SK-N-SH treated with all-trans-retinoic acid at 6 μM for 48 hours (cell line): Measurements from ENCODE around the gene ZBTB46.

Experiments
- ATAC-seq: fragments of 200-7000 bp; cut with Tn5 transposase; 3 replicates; pipeline ENCODE4 v1.9.1; 2020; ENCODE audit warnings: mild to moderate bottlenecking, moderate library complexity
- ARNTL ChIP-seq: fragments of 450-650 bp; formaldehyde crosslinking; IDR thresholded peaks from 2 replicates; pipeline ENCODE4 v1.5.0; 2020; ENCODE audit warnings: low read depth, mild to moderate bottlenecking, moderate library complexity, borderline replicate concordance
- BACH2 ChIP-seq: fragments of 250-450 bp; sonication (Bioruptor Pico); IDR thresholded peaks from 2 replicates; pipeline ENCODE4 v1.9.0; 2021; ENCODE audit warnings: mild to moderate bottlenecking, borderline replicate concordance
- CREB5 ChIP-seq: fragments of 250-450 bp; sonication (Bioruptor Pico); IDR thresholded peaks from 2 replicates; pipeline ENCODE4 v1.5.1; 2020; ENCODE audit warnings: low read depth, mild to moderate bottlenecking, moderate library complexity
- CSDC2 ChIP-seq: fragments of 250-450 bp; sonication (Bioruptor Pico); IDR thresholded peaks from 2 replicates; pipeline ENCODE4 v1.5.0; 2020; ENCODE audit warnings: mild to moderate bottlenecking, moderate library complexity
- CSRNP3 ChIP-seq: fragments of 250-450 bp; sonication (Bioruptor Pico); IDR thresholded peaks from 2 replicates; pipeline ENCODE4 v1.5.1; 2021; ENCODE audit warnings: mild to moderate bottlenecking, moderate library complexity
- ESRRG ChIP-seq: fragments of 250-450 bp; sonication (Bioruptor Pico); IDR thresholded peaks from 2 replicates; pipeline ENCODE4 v1.6.1; 2021; ENCODE audit warnings: mild to moderate bottlenecking
- GLIS3 ChIP-seq: fragments of 250-450 bp; sonication (Bioruptor Pico); IDR thresholded peaks from 2 replicates; pipeline ENCODE4 v1.5.0; 2020; ENCODE audit warnings: mild to moderate bottlenecking, moderate library complexity
- ISL1 ChIP-seq: fragments of 250-450 bp; sonication (Bioruptor Pico); IDR thresholded peaks from 2 replicates; pipeline ENCODE4 v2.1.2; 2022; ENCODE audit warnings: mild to moderate bottlenecking, moderate library complexity
- OSR1 ChIP-seq: fragments of 250-450 bp; sonication (Bioruptor Pico); IDR thresholded peaks from 2 replicates; pipeline ENCODE4 v1.8.0; 2022; ENCODE audit warnings: moderate library complexity, mild to moderate bottlenecking, inconsistent platforms
- PPARA ChIP-seq: fragments of 250-450 bp; sonication (Bioruptor Pico); IDR thresholded peaks from 2 replicates; pipeline ENCODE4 v1.5.0; 2020; ENCODE audit warnings: mild to moderate bottlenecking, borderline replicate concordance
- SNAI2 ChIP-seq: fragments of 250-450 bp; sonication (Bioruptor Pico); IDR thresholded peaks from 2 replicates; pipeline ENCODE4 v1.5.0; 2020; ENCODE audit warnings: mild to moderate bottlenecking, moderate library complexity
- ZC3H10 ChIP-seq: fragments of 250-450 bp; sonication (Bioruptor Pico); IDR thresholded peaks from 2 replicates; pipeline ENCODE4 v1.5.1; 2021; ENCODE audit warnings: mild to moderate bottlenecking, moderate library complexity
- ZFP3 ChIP-seq: fragments of 250-450 bp; sonication (Bioruptor Pico); IDR thresholded peaks from 2 replicates; pipeline ENCODE4 v1.5.0; 2020; ENCODE audit warnings: mild to moderate bottlenecking, moderate library complexity
- ZFP30 ChIP-seq: fragments of 450-650 bp; formaldehyde crosslinking; IDR thresholded peaks from 2 replicates; pipeline ENCODE4 v1.5.0; 2022; ENCODE audit warnings: mild to moderate bottlenecking, moderate library complexity
- ZNF8 ChIP-seq: fragments of 450-650 bp; formaldehyde crosslinking; IDR thresholded peaks from 2 replicates; pipeline ENCODE4 v1.5.0; 2020; ENCODE audit warnings: mild to moderate bottlenecking, moderate library complexity
- TF ChIP-seq, protein P1 (sequence below): fragments of 250-450 bp; sonication (Bioruptor Pico); IDR thresholded peaks from 2 replicates; pipeline ENCODE4 v1.8.0; 2021; ENCODE audit warnings: low read depth, mild to moderate bottlenecking, moderate library complexity, borderline replicate concordance
- TF ChIP-seq, protein P2 (sequence below): fragments of 250-450 bp; sonication (Bioruptor Pico); IDR thresholded peaks from 2 replicates; pipeline ENCODE4 v1.8.0; 2020; ENCODE audit warnings: mild to moderate bottlenecking, moderate library complexity, borderline replicate concordance
- TF ChIP-seq, protein P3 (sequence below): fragments of 250-450 bp; sonication (Bioruptor Pico); IDR thresholded peaks from 2 replicates; pipeline ENCODE4 v1.5.0; 2020; ENCODE audit warnings: mild to moderate bottlenecking, moderate library complexity

The ZBTB46 gene

GRCh38 chr20:63751471-63752271 lies 79.4 kb downstream of the ZBTB46 start (continued):
- TF ChIP-seq, protein P1, sequence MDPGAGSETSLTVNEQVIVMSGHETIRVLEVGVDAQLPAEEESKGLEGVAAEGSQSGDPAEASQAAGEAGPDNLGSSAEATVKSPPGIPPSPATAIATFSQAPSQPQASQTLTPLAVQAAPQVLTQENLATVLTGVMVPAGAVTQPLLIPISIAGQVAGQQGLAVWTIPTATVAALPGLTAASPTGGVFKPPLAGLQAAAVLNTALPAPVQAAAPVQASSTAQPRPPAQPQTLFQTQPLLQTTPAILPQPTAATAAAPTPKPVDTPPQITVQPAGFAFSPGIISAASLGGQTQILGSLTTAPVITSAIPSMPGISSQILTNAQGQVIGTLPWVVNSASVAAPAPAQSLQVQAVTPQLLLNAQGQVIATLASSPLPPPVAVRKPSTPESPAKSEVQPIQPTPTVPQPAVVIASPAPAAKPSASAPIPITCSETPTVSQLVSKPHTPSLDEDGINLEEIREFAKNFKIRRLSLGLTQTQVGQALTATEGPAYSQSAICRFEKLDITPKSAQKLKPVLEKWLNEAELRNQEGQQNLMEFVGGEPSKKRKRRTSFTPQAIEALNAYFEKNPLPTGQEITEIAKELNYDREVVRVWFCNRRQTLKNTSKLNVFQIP (CRISPR knock-in tag): no peak
- TF ChIP-seq CSDC2 (CRISPR knock-in tag) (no peak), CSRNP3 (CRISPR knock-in tag) (no peak), CREB5 (CRISPR knock-in tag) (no peak), ZNF8 (CRISPR knock-in tag) (no peak), ZFP3 (CRISPR knock-in tag) (no peak), BACH2 (CRISPR knock-in tag) (no peak), PPARA (CRISPR knock-in tag) (no peak), SNAI2 (CRISPR knock-in tag) (no peak), GLIS3 (no peak)

DNA sequence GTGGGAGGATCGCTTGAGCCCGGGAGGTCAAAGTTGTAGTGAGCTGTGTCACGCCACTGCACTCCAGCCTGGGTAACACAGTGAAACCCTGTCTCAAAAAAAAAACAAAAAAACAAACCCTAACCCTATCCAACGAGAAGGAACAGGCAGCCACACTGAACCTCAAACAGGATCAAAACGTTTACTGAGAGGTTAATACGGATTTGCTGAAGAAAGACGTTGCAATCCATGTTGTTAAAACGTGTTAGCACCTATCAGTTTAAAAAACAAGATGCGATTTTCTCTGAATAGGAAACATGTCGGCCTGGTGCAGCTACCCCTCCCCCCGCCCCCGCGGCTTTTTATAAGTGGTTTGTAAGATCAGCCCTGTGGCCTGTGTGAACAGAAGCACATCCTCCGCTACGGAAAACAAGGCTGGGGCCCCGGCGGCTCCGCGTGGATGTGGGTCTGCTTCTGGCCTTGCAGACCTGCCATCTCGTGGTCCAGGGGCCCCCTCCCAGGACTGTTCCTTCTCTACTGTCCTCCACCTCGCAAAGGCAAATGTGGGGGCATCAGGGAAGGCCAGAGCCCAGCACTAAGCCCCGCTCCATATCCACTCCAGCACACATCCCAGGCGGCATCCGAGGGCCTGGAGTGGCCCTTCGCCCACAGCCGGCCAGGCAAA lies 80.1 kb downstream of the ZBTB46 start:
- no peak for ATAC-seq
- TF ChIP-seq OSR1: no peak
- no peak for TF ChIP-seq CSRNP3 (CRISPR knock-in tag)
- TF ChIP-seq ESRRG (CRISPR knock-in tag): no peak
- no peak for TF ChIP-seq ARNTL (CRISPR knock-in tag)

DNA sequence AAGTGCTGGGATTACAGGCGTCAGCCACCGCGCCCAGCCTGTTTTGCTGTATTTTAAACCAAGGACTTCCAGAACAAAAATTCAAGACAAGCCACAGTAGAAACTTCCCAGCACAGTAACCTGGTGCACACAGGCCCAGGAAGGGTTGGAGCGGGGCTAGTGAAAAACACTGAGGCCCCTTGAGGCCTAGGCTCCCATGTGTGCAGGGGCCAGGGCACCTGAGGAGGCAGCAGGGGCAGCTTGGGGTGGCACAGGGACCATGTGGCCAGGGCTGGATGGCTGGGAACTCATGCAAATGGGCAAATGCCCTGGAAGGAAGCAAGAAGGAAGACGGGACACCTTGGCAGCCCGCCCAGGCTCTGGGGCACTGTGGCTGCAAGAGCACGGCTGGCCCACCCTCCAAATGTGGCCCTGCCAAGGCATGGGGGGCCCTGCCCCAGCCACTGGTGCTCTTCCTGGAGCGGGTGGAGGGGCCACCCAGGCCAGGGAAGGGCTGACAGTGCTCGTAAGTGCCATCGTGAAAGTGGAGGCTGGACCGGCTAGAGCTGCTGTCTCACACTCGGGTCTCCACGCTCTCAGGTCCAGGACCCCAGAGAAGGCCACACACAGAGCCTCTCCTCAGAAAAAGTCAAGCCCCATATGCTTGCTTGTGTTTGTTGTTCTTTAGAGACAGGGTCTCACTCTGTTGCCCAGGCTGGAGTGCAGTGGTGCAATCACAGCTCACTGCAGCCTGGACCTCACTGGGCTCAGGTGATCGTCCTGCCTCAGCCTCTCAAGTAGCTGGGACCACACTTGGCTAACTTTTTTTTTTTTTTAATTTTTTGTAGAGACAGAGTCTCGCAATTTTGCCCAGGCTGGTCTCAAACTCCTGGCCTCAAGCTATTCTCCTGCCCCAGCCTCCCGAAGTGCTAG lies 81.2 kb downstream of the ZBTB46 start:
- ATAC-seq: no peak
- TF ChIP-seq ISL1: no peak
- TF ChIP-seq CSDC2 (CRISPR knock-in tag): no peak
- TF ChIP-seq ZFP30: no peak
- no peak for TF ChIP-seq OSR1
- no peak for TF ChIP-seq PPARA (CRISPR knock-in tag)
- TF ChIP-seq SNAI2 (CRISPR knock-in tag): no peak
- no peak for TF ChIP-seq GLIS3
- TF ChIP-seq ZNF8 (CRISPR knock-in tag): no peak
- TF ChIP-seq BACH2 (CRISPR knock-in tag): no peak
- TF ChIP-seq ARNTL (CRISPR knock-in tag): no peak
- TF ChIP-seq, protein P2, sequence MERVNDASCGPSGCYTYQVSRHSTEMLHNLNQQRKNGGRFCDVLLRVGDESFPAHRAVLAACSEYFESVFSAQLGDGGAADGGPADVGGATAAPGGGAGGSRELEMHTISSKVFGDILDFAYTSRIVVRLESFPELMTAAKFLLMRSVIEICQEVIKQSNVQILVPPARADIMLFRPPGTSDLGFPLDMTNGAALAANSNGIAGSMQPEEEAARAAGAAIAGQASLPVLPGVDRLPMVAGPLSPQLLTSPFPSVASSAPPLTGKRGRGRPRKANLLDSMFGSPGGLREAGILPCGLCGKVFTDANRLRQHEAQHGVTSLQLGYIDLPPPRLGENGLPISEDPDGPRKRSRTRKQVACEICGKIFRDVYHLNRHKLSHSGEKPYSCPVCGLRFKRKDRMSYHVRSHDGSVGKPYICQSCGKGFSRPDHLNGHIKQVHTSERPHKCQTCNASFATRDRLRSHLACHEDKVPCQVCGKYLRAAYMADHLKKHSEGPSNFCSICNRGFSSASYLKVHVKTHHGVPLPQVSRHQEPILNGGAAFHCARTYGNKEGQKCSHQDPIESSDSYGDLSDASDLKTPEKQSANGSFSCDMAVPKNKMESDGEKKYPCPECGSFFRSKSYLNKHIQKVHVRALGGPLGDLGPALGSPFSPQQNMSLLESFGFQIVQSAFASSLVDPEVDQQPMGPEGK (CRISPR knock-in tag): no peak
- TF ChIP-seq, protein P3, sequence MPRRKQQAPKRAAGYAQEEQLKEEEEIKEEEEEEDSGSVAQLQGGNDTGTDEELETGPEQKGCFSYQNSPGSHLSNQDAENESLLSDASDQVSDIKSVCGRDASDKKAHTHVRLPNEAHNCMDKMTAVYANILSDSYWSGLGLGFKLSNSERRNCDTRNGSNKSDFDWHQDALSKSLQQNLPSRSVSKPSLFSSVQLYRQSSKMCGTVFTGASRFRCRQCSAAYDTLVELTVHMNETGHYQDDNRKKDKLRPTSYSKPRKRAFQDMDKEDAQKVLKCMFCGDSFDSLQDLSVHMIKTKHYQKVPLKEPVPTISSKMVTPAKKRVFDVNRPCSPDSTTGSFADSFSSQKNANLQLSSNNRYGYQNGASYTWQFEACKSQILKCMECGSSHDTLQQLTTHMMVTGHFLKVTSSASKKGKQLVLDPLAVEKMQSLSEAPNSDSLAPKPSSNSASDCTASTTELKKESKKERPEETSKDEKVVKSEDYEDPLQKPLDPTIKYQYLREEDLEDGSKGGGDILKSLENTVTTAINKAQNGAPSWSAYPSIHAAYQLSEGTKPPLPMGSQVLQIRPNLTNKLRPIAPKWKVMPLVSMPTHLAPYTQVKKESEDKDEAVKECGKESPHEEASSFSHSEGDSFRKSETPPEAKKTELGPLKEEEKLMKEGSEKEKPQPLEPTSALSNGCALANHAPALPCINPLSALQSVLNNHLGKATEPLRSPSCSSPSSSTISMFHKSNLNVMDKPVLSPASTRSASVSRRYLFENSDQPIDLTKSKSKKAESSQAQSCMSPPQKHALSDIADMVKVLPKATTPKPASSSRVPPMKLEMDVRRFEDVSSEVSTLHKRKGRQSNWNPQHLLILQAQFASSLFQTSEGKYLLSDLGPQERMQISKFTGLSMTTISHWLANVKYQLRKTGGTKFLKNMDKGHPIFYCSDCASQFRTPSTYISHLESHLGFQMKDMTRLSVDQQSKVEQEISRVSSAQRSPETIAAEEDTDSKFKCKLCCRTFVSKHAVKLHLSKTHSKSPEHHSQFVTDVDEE (CRISPR knock-in tag): no peak
- TF ChIP-seq ZC3H10 (CRISPR knock-in tag): no peak
- TF ChIP-seq CREB5 (CRISPR knock-in tag): no peak
